Measurements from ENCODE around the gene INKA2. TPM values are rescaled to one million over a fixed set of nuclear protein-coding genes. Genes with fewer than 3 reads are reported as not detected.

INKA2 gene
- total RNA-seq, 1 donor from 2014 or later = 2.6 TPM

DNA sequence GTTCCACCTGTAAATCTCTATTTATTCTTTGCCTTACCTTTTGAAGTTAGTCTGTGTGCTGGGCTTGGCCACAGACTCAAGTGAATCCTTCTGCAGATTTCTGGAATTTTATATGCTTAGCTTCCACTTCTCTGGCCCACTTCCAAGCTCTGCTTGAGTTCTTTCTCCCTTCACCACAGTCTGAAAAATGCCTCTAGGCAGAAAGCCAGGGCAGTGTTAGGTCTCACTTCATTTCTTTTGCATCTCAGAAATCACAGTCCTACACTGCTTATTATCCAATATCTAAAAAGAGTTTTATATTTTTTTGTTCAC, 48.9 kb downstream of the INKA2 start:
- no peaks in the 10 kb centered on the region for H3K9me3 Mint-ChIP-seq
- no peaks in the 10 kb centered on the region for H3K27me3 Mint-ChIP-seq
- peaks cover 51% of the 10 kb centered on the region for H3K36me3 Mint-ChIP-seq (ENCODE audit: low read depth)
- intact Hi-C loops (cut with micrococcal nuclease) = no loop called here
- peak overlapping the region; percentile 47 for H3K27ac Mint-ChIP-seq
- no peak overlapping the region for H3K4me3 Mint-ChIP-seq
- DNase-seq = no peak
- H3K4me1 Mint-ChIP-seq = peaks cover 46% of the 10 kb centered on the region

Other genes with a start within 250 kb of the INKA2 start
- not detected in 2 replicates for gene ADORA3, start 235.8 kb downstream of the INKA2 start, total RNA-seq
- not detected in 2 replicates for gene TMIGD3, start 235.8 kb downstream of the INKA2 start, total RNA-seq
- 306 and 307 TPM in 2 replicates for gene RAP1A, start 119.6 kb downstream of the INKA2 start, total RNA-seq
- 18.7 and 24.2 TPM in 2 replicates for gene DDX20, start 16.5 kb upstream of the INKA2 start, total RNA-seq

Measured in activated CD4-positive, alpha-beta T cell treated with anti-CD3 and anti-CD28 coated beads, Interleukin-2, amount 10 ng/mL, durations not matched to agents 24 days and 14 days (primary cell).